Mammary epithelial cell (primary cell): Measurements from ENCODE around the gene DNAJC3.

Source experiments
- EZH2 ChIP-seq: IDR thresholded peaks from 2 replicates; pipeline ENCODE4 v1.6.1; 2012; ENCODE audit warnings: low read length, inconsistent platforms, borderline replicate concordance
- TF ChIP-seq, protein P1 (sequence below), 2 donors: IDR thresholded peaks in 1 of 2; conservative IDR thresholded peaks in 1 of 2; 2 replicates each; pipeline ENCODE4 v1.5.1; 2011 to 2012; ENCODE audit warnings: inconsistent platforms in 2 of 2, low read length in 2 of 2, mild to moderate bottlenecking in 2 of 2, control low read depth in 1 of 2, low read depth in 1 of 2; ENCODE audit not compliant: insufficient read depth in 1 of 2; ENCODE audit errors: extremely low read depth in 1 of 2

DNA sequence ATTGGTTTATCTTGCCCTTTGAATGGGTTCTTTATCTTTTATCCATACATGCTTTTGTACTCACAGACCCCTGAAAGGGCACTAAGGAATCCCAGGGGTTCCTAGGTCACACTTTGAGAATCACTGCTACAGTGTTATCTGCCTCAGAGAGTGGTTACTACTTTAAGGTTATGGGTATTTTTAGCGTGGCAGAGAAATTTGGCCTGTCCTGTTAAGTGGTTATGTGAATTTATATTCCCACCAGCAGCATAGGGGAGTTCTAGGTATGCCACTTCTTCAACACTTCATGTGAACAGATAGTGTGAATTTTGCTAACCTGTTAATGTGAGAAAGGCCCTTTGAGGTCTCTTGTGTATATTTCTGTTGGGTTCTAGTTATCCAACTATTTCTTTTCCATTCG lies 75.7 kb downstream of the DNAJC3 start:
- TF ChIP-seq, protein P1, sequence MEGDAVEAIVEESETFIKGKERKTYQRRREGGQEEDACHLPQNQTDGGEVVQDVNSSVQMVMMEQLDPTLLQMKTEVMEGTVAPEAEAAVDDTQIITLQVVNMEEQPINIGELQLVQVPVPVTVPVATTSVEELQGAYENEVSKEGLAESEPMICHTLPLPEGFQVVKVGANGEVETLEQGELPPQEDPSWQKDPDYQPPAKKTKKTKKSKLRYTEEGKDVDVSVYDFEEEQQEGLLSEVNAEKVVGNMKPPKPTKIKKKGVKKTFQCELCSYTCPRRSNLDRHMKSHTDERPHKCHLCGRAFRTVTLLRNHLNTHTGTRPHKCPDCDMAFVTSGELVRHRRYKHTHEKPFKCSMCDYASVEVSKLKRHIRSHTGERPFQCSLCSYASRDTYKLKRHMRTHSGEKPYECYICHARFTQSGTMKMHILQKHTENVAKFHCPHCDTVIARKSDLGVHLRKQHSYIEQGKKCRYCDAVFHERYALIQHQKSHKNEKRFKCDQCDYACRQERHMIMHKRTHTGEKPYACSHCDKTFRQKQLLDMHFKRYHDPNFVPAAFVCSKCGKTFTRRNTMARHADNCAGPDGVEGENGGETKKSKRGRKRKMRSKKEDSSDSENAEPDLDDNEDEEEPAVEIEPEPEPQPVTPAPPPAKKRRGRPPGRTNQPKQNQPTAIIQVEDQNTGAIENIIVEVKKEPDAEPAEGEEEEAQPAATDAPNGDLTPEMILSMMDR (conservative IDR thresholded peaks at IDR 0.05 in 1 of 2, IDR thresholded peaks at IDR 0.05 in 1 of 2; ENCODE audit: extremely low read depth in 1 of 2, insufficient read depth in 1 of 2, low read depth in 1 of 2, low read length in 2 of 2), result no peak
- no peak for TF ChIP-seq EZH2
